Mononuclear cell (primary cell): Measurements from ENCODE around the gene MCM3AP. TPM values are rescaled to one million over a fixed set of nuclear protein-coding genes. Genes with fewer than 3 reads are reported as not detected.
"Not testable (repeated sequence)": the region's sequence is repeated elsewhere in the genome, so short reads cannot be mapped to it uniquely, and the experiment has no call there.

Source experiments
- H3K27me3 ChIP-seq: 2 replicates; pipeline ENCODE4 v1.6.0; 2011; ENCODE audit warnings: low read length, control low read depth; ENCODE audit not compliant: insufficient read depth
- H3K4me1 ChIP-seq: 2 replicates; pipeline ENCODE4 v1.5.1; 2011; ENCODE audit warnings: mild to moderate bottlenecking, low read length, control low read depth; ENCODE audit not compliant: insufficient read depth
- H3K4me3 ChIP-seq: 2 replicates; pipeline ENCODE4 v1.5.1; 2011; ENCODE audit warnings: mild to moderate bottlenecking, low read length, moderate library complexity
- H3K9me3 ChIP-seq: 2 replicates; pipeline ENCODE4 v1.5.1; 2011; ENCODE audit warnings: low read depth, mild to moderate bottlenecking, control low read depth, low read length
- total RNA-seq: library from RNA; depleted of rRNA; stranded (reverse); fragments of >200 nt; gene quantifications from one replicate; pipeline ENCODE4 v1.2.3, GENCODE V29; 2012

Gene MCM3AP
- total RNA-seq, 1 donor = 38.8 TPM

DNA sequence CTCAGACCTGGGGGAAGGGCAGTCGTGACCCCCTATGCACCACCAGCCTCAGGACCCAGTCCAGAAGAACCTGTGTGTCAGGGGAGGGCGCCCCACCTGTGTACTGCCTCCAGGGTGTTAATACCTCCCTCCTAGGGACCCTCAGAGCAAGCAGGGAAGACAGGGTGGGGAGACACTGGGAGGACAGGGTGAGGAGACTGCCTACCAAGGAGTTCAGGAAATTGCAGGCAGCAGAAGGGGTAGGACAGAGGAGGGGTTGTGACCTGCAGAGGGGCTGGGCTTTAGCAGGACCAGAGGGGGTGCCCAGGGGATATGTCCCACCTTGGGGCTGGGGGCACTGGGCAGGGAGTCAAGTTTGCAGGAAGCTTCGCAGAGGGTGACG is 33.0 kb upstream of the MCM3AP start:
- Histone ChIP-seq H3K9me3 (no peaks in the 10 kb centered on the region), H3K4me3 (no peak overlapping the region), H3K4me1 (peaks cover 38% of the 10 kb centered on the region), H3K27me3 (no peaks in the 10 kb centered on the region)

- no peak overlapping the region for H3K4me3 ChIP-seq
- no peaks in the 10 kb centered on the region for H3K9me3 ChIP-seq
- H3K4me1 ChIP-seq = peaks cover 32% of the 10 kb centered on the region
- no peaks in the 10 kb centered on the region for H3K27me3 ChIP-seq
Measured at GRCh38 chr21:46317710-46318463, 32.5 kb upstream of the MCM3AP start.

DNA sequence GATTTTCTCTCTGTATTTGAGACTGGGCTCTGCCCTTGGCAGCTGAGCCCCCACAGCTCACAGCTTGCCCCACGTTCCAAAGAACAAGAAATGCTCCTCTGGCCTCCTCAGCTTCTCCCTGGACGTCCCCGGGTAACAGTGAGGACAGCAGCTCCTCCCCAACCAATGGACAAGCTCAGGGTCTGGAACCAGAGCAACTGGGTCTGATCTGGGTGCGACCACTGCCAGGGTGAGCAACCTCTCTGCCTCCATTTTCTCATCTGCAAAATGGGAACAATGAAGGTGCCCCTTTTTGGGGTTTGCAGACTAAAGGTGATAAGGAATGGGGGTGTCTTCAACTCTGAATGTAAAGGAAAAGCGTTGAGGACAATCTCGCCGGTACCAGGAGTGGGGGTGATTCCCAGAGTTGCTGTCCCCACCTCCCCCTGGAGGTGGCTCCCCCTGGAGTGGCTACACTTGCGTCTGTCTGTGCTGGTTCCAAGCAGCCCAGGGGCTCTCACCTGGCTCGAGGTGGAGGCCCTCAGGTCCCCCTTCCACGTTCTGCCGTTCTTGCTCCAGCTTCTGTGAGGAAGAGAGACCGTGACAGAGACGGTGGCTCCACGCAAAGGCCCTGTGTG is 31.4 kb upstream of the MCM3AP start:
- no peak overlapping the region for H3K4me3 ChIP-seq
- no peaks in the 10 kb centered on the region for H3K27me3 ChIP-seq
- H3K9me3 ChIP-seq = no peaks in the 10 kb centered on the region
- peaks cover 22% of the 10 kb centered on the region for H3K4me1 ChIP-seq

DNA sequence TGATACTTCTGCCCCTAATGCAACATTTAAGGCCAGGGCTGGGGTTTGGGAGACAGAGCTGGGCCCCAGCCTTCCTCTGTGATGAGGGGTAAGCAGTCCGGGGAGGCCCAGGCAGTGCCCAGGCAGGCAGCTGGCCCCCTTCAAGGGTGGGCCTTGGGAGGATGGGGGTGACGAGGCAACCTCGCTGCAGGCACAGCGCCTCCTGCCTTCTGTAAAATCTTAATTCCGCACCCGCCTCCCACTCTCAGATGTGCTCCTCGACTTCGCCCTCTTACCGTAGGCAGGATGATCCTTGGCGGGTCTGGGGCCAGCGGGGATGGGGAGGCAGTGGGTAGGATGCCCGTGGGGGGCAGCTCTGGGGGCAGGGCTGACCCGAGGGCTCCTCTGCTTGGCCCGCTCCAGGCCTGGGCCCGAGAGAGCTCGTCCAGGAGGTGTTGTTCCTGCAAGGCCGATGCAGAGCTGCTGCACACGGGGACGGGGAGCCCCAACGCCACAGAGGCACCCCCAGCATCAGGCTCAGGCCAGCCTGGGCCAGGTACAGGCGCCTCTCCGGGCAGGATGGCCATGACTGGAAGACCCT is 29.1 kb upstream of the MCM3AP start:
- Histone ChIP-seq H3K27me3 (no peaks in the 10 kb centered on the region), H3K4me1 (no peaks in the 10 kb centered on the region), H3K4me3 (no peak overlapping the region), H3K9me3 (no peaks in the 10 kb centered on the region)

DNA sequence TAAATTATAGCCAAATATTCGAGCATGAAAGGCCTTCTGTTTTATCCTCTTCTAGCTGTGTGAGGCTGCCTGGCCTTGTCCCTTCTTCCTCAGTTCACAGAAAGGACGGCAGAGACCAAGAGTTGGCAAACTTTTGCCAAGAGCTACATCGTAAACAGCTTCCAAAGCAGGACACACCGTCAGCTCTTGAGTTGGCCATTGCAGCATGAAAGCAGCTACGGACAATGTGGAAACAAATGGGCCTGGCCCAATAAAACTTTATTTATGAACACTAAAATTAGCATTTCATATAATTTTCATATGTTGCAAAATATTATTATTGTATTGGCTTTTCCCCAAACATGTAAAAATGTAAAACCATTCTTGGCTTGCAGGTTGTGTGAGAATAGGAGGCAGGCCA is 27.5 kb upstream of the MCM3AP start:
- no peaks in the 10 kb centered on the region for H3K9me3 ChIP-seq
- no peak overlapping the region for H3K4me3 ChIP-seq
- H3K4me1 ChIP-seq = no peaks in the 10 kb centered on the region
- H3K27me3 ChIP-seq = no peaks in the 10 kb centered on the region

DNA sequence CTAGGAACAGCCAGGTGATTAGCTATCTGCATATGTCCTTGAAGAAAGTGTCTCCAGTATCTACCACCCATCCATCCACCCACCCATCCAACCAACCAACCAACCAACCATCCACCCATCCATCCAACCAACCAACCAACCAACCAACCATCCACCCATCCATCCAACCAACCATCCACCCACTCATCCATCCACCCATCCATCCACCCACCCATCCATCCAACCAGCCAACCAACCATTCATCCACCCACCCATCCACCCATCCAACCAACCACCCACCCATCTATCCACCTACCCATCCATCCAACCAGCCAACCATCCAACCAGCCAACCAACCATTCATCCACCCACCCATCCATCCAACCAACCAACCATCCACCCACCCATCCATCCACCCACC is 26.2 kb upstream of the MCM3AP start:
- no peak overlapping the region for H3K4me3 ChIP-seq
- H3K4me1 ChIP-seq = no peaks in the 10 kb centered on the region
- H3K27me3 ChIP-seq = no peaks in the 10 kb centered on the region
- H3K9me3 ChIP-seq = no peaks in the 10 kb centered on the region

GRCh38 chr21:46310260-46310659 is 24.8 kb upstream of the MCM3AP start:
- not testable (repeated sequence) for H3K27me3 ChIP-seq, H3K4me3 ChIP-seq, H3K4me1 ChIP-seq, H3K9me3 ChIP-seq

- Histone ChIP-seq H3K4me3 (no peak overlapping the region), H3K27me3 (no peaks in the 10 kb centered on the region), H3K9me3 (no peaks in the 10 kb centered on the region), H3K4me1 (no peaks in the 10 kb centered on the region)
Measured at GRCh38 chr21:46308431-46308830, 23.0 kb upstream of the MCM3AP start.

DNA sequence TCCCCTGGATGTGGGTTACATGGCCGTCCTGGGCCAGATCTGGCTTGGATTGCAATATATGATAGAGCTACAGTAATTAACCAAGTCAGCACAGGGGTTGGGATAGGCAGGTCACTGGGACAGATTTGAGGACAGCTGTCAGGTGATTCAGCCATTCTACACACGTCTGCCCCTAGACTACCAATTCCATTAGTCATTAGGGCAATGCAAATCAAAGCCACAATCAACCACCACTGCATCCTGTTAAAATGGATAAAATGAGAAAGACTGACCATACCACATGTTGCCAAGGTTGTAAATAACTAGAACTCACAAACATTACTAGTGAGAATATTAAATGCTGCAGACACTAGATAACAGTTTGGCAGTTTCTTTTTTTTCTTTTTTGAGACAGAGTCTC is 22.2 kb upstream of the MCM3AP start:
- Histone ChIP-seq H3K9me3 (no peaks in the 10 kb centered on the region), H3K27me3 (no peaks in the 10 kb centered on the region), H3K4me1 (no peaks in the 10 kb centered on the region), H3K4me3 (no peak overlapping the region)

DNA sequence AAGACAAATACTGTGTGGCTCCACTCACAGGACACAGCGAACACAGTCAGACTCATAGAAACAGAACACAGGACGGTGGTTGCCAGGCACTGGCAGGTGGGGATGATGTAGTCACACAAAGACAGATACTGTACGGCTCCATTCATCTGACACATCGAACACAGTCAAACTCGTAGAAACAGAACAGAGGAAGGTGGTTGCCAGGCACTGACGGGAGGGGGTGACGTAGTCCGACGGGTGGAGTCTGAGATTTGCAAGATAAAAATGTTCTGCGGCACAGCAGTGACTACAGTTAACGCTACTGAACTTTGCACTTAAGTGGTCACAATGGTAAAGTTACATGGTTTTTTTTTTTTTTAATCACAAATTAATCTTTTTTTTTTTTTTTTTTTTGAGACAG is 19.5 kb upstream of the MCM3AP start:
- Histone ChIP-seq H3K9me3 (no peaks in the 10 kb centered on the region), H3K4me3 (no peak overlapping the region), H3K27me3 (no peaks in the 10 kb centered on the region), H3K4me1 (no peaks in the 10 kb centered on the region)

GRCh38 chr21:46304437-46304836 is 19.0 kb upstream of the MCM3AP start:
- Histone ChIP-seq H3K9me3 (no peaks in the 10 kb centered on the region), H3K4me3 (no peak overlapping the region), H3K4me1 (no peaks in the 10 kb centered on the region), H3K27me3 (no peaks in the 10 kb centered on the region)

GRCh38 chr21:46301759-46302158 is 16.3 kb upstream of the MCM3AP start:
- Histone ChIP-seq H3K9me3 (no peaks in the 10 kb centered on the region), H3K27me3 (no peaks in the 10 kb centered on the region), H3K4me3 (no peak overlapping the region), H3K4me1 (peaks cover 10% of the 10 kb centered on the region)

DNA sequence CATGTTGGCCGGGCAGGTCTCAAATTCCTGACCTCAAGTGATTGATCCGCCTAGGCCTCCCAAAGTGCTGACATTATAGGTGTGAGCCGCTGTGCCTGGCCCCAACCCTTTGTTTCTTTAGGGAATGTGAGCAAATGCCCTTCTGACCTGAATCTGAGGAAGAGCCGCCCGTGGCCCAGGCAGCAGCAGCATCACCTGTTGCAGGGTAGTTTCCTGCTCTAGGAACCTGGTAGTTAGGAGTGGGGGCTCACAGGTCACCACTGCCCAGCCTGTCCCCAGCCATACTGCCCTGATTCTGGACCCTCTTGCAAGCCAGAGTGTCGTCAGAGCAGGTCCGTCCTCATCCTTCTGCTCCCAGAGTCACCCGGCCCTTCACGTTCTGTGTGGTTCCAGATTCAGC is 13.8 kb upstream of the MCM3AP start:
- Histone ChIP-seq H3K4me3 (no peak overlapping the region), H3K9me3 (no peaks in the 10 kb centered on the region), H3K27me3 (no peaks in the 10 kb centered on the region), H3K4me1 (peaks cover 14% of the 10 kb centered on the region)

DNA sequence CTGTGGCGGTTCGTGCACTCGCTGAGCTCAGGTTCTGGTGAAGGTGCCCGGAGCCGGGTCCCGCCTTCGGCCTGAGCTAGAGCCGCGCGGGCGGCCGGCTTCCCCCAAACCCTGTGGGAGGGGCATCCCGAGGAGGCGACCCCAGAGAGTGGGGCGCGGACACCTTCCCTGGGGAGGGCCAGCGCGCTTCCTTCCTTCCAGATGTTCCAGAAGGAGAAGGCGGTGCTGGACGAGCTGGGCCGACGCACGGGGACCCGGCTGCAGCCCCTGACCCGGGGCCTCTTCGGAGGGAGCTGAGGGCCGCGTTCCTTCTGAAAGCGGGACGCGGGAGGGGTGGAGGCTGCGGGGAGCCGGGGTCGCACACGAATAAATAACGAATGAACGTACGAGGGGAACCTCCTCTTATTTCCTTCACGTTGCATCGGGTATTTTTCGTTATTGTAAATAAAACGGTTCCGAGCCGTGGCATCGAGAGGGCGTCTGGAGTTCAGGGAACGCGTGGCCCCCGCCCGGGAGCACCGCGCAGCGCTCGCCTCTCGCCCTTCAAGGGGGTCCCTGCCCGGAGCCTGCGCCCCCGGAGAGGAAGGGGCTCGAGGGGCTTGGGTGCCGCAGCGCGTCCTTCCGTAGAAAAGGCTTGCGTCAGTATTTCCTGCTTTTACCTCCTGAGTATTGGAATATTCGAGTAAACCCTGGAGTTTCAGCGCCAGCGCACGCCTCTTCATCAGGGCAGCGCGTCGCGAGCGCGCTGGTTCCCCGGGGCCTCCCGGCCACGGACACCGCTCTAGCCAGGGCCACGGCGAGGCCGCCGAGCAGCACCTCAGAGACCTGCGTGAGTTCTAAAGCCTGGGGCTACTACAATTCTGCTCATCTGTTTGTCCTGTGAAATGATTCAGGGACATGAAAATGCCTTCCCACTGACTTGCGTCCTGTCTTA is 12.2 kb upstream of the MCM3AP start:
- H3K9me3 ChIP-seq = no peaks in the 10 kb centered on the region
- peak overlapping the region; percentile 30 for H3K4me3 ChIP-seq
- peaks cover 14% of the 10 kb centered on the region for H3K4me1 ChIP-seq
- H3K27me3 ChIP-seq = no peaks in the 10 kb centered on the region
